Renal cortex interstitium (tissue), 11 donors: ENCODE measurements around the gene IPP. TPM values are rescaled to one million over a fixed set of nuclear protein-coding genes. Genes with fewer than 3 reads are reported as not detected.

Experiments used
- DNase-seq, 11 donors: peaks; one replicate each; pipeline ENCODE4 v3.0.0-alpha.2; 2013; ENCODE audit warnings: low read depth in 9 of 11, low spot score in 4 of 11; ENCODE audit errors: extremely low read depth in 1 of 11
- polyA plus RNA-seq, 3 donors: library from polyadenylated mRNA; unstranded; fragments of 120-200 nt; gene quantifications; one replicate each; pipeline ENCODE4 v1.2.1, GENCODE V29; 2013; ENCODE audit not compliant: insufficient read length in 3 of 3

Gene IPP
- polyA plus RNA-seq, 3 donors = 25.9 to 32.6 (median 31.7) TPM

- no peak for DNase-seq
Observed at GRCh38 chr1:45666836-45667235, 83.6 kb downstream of the IPP start.

- no peak for DNase-seq
Observed at GRCh38 chr1:45660336-45660735, 90.1 kb downstream of the IPP start.

- DNase-seq = no peak
Observed at GRCh38 chr1:45659222-45659621, 91.2 kb downstream of the IPP start.

GRCh38 chr1:45658171-45658570 is 92.3 kb downstream of the IPP start:
- DNase-seq = no peak

GRCh38 chr1:45656573-45657226 is 93.8 kb downstream of the IPP start:
- DNase-seq = no peak

GRCh38 chr1:45654540-45655280 is 95.7 kb downstream of the IPP start:
- DNase-seq = no peak

Other genes starting within 250 kb of the IPP start
- gene PRDX1, start 228.8 kb downstream of the IPP start, polyA plus RNA-seq = 100 to 1,000 TPM; 301 to 376 (median 324) TPM
- 100 to 1,000 TPM; 289 to 345 (median 313) TPM for gene AKR1A1, start 199.8 kb downstream of the IPP start, polyA plus RNA-seq
- gene NASP, start 166.6 kb downstream of the IPP start, polyA plus RNA-seq = 100 to 1,000 TPM; 338 to 386 (median 369) TPM
- gene CCDC17, start 126.6 kb downstream of the IPP start, polyA plus RNA-seq = 1 to 10 TPM; 1.6 to 2.6 (median 1.8) TPM
- gene GPBP1L1, start 64.1 kb downstream of the IPP start, polyA plus RNA-seq = 100 to 1,000 TPM; 101 to 123 (median 119) TPM
- gene TMEM69, start 62.5 kb downstream of the IPP start, polyA plus RNA-seq = 10 to 100 TPM; 48.5 to 65.2 (median 49.1) TPM
- 10 to 100 TPM; 30.9 to 47.6 (median 34.6) TPM for gene MAST2, start 53.0 kb upstream of the IPP start, polyA plus RNA-seq